Measurements from ENCODE around the gene PWP2.

- no peak for TF ChIP-seq REST (IDR thresholded peaks at IDR 0.05; ENCODE audit: insufficient read depth in 1 of 2, low read depth in 2 of 2, low read length in 2 of 2)
- no peak for TF ChIP-seq TAF1 (IDR thresholded peaks at IDR 0.05; ENCODE audit: borderline replicate concordance, insufficient read depth, low read length)
Observed at GRCh38 chr21:44076316-44076715, 30.9 kb upstream of the PWP2 start.
